Stimulated activated CD4-positive, alpha-beta T cell treated with anti-CD3 and anti-CD28 coated beads, Interleukin-15, amount 100 ng/mL, for 48 hours (primary cell): Measurements from ENCODE around the gene PALM.
"Not testable (repeated sequence)": the region's sequence is repeated elsewhere in the genome, so short reads cannot be mapped to it uniquely, and the experiment has no call there.

Source experiments
- DNase-seq, 2 donors: peaks; one replicate each; pipeline ENCODE4 v3.0.0-alpha.2; 2020; ENCODE audit warnings: low read depth in 2 of 2

Gene PALM

GRCh38 chr19:703651-704446, 4.9 kb upstream of the PALM start:
- DNase-seq = peak; percentile 63 to 79

DNA sequence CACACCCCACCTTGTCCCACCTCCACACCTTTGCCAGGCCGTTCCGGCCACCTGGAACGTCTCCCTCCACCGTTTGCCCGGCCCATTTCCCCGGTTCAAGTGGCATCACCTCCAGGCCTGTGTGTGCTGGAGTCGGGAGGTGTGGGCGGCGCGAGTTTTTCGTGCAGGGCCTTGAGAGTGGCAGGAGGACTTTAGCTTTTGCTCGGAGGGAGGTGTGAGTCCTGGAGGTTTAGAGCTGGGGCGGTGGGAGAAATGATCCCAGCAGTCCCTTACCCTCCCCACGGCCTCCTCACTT, 4.3 kb upstream of the PALM start:
- no peak for DNase-seq

- DNase-seq = no peak
Measured at GRCh38 chr19:709196-709964, 645 bp downstream of the PALM start.

GRCh38 chr19:709965-710571, 1.3 kb downstream of the PALM start:
- DNase-seq = no peak

DNA sequence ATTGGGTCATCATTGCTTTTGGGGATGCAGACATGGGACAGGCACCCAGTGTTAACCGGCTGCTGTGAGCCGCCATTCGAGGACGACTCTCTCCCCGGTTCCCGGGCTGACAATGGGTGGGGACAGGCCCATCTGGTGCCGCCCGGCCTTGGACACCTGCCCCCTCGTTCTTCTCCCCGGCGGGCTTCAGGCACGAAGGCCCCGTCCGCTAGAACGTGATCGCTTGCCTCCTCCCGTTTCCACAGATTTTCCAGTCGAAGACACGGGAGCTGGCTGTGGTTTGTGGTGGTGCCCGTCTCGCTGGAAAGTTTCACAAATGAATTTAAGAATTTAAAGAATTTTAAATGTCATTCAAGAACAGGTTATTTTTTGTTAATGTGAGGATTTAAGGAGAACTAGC, 2.0 kb downstream of the PALM start:
- DNase-seq = no peak

DNA sequence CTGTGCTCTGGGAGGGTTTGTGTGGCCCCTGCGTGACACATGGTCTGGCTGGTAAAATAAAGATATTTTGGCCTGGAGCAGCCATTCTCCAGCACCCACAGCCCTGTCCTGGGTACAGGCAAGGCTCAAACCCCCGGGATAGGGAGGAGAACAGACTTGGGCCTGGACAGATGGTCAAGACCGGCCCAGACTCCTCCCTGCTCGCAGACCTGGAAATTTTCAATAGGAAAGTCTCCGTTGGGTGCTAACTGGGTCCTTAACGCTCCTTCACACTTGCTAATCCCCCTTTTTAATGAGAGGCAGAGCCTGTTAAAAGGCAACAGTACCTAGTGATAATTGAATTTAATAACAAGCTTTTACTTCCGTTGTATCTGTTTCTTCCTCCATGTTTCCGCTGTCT, 2.5 kb downstream of the PALM start:
- DNase-seq = no peak

GRCh38 chr19:715347-715746, 6.6 kb downstream of the PALM start:
- DNase-seq = no peak

- DNase-seq = no peak
Measured at GRCh38 chr19:718251-718951, 9.7 kb downstream of the PALM start.

GRCh38 chr19:718991-719512, 10.3 kb downstream of the PALM start:
- no peak for DNase-seq

DNA sequence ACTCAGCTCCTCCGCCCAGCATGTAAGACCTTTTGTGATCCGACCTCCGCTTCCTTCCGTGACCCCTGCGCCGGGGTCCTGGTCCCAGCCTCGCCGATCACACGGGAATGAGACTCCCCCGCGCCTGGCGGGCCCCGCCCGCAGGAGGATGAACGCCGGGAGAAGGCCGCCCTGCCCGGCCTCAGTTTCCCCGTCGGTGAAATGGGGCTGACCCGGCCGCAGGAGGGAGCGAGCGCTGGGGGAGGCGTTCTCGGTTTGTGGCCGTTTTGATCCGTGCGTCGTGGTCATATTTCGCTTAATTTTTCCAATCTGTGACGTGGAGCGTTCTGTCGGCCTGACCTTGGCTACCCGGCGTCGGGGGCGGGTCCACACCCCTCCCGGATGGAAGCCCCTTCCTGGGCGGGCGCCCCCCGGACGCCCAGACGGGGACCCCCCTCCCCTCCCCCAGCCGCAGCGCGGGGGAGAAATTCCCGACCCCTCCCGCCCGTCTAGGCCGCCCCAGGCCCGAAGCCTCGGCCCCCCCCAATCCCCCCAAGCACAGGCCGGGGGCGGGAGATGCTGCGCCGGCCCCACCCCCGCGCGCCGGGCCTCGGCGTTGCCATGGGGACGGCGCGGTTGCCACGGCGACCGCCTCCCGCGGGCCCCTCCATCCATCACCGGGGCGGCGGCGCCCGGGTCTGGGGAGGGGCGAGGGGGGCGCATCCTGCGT, 11.1 kb downstream of the PALM start:
- no peak for DNase-seq

GRCh38 chr19:720345-721160, 11.8 kb downstream of the PALM start:
- DNase-seq = no peak

DNA sequence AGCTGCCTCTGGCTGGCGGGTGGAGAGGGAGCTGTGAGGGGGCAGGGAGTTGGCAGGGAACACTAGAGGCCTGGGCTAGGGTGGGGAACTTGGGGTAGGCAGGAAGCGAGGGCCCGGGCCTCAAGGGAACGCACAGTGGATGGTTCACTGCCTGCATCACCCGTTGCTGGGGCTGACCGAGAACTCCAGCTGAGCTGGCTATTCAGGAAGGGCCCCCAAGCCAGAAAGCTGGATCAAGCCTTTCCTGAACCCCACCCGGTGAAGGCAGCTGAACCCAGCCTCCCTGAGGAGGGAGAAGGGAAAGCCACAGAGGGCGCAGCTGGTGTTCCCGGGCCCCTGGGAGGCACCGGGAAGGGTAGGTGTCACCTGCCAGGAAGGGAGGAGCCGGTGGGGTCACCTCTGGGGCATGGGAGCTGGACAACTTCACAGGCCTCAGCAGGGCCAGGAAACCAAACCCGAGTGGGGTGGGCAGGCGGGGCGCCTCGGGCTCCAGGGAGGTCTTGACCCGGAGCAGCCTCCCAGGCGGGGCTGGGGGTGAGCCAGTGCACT, 13.9 kb downstream of the PALM start:
- DNase-seq = no peak

DNA sequence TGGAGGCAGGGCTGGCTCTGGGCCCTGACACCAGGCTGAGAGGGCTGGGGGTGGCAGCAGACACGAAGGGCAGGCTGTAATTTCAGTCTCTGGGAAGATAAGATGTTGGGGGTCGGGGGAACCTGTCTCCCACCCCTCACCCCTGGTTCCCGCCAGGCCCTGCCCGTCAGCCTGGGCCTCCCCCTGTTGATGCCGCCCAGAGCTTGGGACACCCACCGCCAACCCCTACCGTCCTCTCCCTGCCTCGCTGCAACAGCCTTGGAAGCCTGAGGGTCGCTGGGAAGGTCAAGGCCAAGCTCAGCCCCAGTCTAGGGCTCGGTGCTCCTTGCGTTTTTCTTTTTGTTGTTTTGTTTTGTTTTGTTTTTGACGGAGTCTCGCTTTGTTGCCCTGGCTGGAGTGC, 14.5 kb downstream of the PALM start:
- DNase-seq = no peak

DNA sequence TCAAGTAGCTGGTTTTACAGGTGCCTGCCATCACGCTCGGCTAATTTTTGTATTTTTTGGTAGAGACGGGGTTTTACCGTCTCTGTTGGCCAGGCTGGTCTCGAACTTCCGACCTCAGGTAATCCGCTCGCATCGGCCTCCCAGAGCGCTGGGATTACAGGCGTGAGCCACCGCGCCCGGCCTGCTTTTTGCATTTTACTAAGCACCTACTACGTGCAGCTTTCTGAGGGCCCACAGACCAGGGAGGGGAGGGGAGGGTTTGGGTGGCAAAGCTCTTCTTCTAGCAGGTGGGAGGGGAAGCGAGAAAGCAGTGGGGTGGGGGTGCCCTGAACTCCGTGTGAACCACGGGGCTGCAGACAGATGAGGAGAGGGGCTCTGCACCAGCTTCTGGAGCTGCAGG, 15.0 kb downstream of the PALM start:
- no peak for DNase-seq

DNA sequence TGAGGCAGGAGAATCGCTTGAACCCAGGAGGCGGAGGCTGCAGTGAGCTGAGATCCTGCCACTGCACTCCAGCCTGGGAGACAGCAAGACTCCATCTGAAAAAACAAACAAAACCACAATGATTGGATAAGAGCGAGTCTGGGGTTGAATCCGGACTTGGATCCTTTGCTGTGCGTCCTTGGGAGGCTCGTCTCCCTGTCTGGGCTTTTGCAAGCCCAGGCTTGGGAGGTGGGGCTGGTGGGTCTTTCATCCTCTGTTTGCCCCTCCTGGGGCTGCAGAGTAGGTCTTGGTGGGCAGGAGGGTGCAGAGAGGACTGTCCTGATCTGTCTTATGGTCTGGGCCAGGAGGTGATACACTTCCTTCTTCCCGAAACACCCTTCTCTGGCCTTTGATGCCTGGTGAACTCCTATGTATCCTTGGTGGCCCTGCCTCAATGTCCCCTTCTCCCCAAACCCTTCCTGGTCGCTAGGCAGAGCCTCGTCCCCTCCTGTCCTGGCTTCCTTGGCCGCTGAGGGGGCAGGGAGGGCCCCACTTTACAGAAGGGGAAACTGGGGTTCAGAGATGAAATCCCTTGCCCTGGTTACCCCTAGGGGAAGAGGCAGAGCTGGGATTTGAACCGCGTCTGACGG, 16.8 kb downstream of the PALM start:
- no peak for DNase-seq

- no peak for DNase-seq
Measured at GRCh38 chr19:726993-727956, 18.5 kb downstream of the PALM start.

GRCh38 chr19:728011-728410, 19.3 kb downstream of the PALM start:
- DNase-seq = no peak

- not testable (repeated sequence) for DNase-seq
Measured at GRCh38 chr19:729564-729963, 20.8 kb downstream of the PALM start.
